Measurements from ENCODE around the gene ZSWIM3. TPM values are rescaled to one million over a fixed set of nuclear protein-coding genes. Genes with fewer than 3 reads are reported as not detected.

Gene ZSWIM3
- total and polyA plus RNA-seq, 11 donors, result 1.3 to 3.1 (median 2.1) TPM

GRCh38 chr20:45840700-45841198, 16.7 kb upstream of the ZSWIM3 start:
- WGBS, 4 donors, result 90 to 94% (median 92%) methylated on average over 15 to 25 of the region's 25 CpGs
- no peaks in the 10 kb centered on the region for H3K27me3 ChIP-seq
- H3K9me3 ChIP-seq, result no peaks in the 10 kb centered on the region
- peaks cover 0 to 42% (median 30%) of the 10 kb centered on the region in 12 donors for H3K4me1 ChIP-seq
- no peak overlapping the region for H3K4me3 ChIP-seq
- ATAC-seq (peak in 1 of 4 donors; percentile 24), DNase-seq (no peak)
- H3K36me3 ChIP-seq, result peaks cover 0 to 92% (median 72%) of the 10 kb centered on the region in 9 donors
- TF ChIP-seq POLR2A (IDR thresholded peaks at IDR 0.05), result no peak
- TF ChIP-seq, protein P1, sequence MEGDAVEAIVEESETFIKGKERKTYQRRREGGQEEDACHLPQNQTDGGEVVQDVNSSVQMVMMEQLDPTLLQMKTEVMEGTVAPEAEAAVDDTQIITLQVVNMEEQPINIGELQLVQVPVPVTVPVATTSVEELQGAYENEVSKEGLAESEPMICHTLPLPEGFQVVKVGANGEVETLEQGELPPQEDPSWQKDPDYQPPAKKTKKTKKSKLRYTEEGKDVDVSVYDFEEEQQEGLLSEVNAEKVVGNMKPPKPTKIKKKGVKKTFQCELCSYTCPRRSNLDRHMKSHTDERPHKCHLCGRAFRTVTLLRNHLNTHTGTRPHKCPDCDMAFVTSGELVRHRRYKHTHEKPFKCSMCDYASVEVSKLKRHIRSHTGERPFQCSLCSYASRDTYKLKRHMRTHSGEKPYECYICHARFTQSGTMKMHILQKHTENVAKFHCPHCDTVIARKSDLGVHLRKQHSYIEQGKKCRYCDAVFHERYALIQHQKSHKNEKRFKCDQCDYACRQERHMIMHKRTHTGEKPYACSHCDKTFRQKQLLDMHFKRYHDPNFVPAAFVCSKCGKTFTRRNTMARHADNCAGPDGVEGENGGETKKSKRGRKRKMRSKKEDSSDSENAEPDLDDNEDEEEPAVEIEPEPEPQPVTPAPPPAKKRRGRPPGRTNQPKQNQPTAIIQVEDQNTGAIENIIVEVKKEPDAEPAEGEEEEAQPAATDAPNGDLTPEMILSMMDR (IDR thresholded peaks at IDR 0.05), result no peak
- intact Hi-C loops (cut with DNase I), result no loop called here
- H3K27ac ChIP-seq, result peak overlapping the region in 2 of 12 donors; percentile 11 to 66

GRCh38 chr20:45841407-45842129, 15.8 kb upstream of the ZSWIM3 start:
- TF ChIP-seq, protein P1 (IDR thresholded peaks at IDR 0.05), result no peak
- no peak for TF ChIP-seq POLR2A (IDR thresholded peaks at IDR 0.05)
- 81 to 95% (median 91%) methylated on average over 9 to 10 of the region's 10 CpGs for WGBS, 4 donors
- Histone ChIP-seq H3K4me3 (no peak overlapping the region), H3K4me1 (peaks cover 0 to 37% (median 25%) of the 10 kb centered on the region in 12 donors), H3K27me3 (no peaks in the 10 kb centered on the region), H3K9me3 (no peaks in the 10 kb centered on the region), H3K36me3 (peaks cover 0 to 100% (median 80%) of the 10 kb centered on the region in 9 donors), H3K27ac (peak overlapping the region in 7 of 12 donors; percentile 11 to 66 (median 38))
- ATAC-seq (peak in 3 of 4 donors; percentile 3 to 14 (median 8)), DNase-seq (no peak)
- intact Hi-C loops (cut with DNase I), result no loop called here

- peak overlapping the region in 9 of 12 donors; percentile 11 to 66 (median 29) for H3K27ac ChIP-seq
- intact Hi-C loops (cut with DNase I), result no loop called here
- H3K9me3 ChIP-seq, result no peaks in the 10 kb centered on the region
- ATAC-seq, result peak in 3 of 4 donors; percentile 14 to 35 (median 15)
- H3K4me1 ChIP-seq, result peaks cover 0 to 31% (median 19%) of the 10 kb centered on the region in 12 donors
- 45 to 66% (median 59%) methylated on average over 5 of the region's 5 CpGs for WGBS, 4 donors
- H3K4me3 ChIP-seq, result no peak overlapping the region
- TF ChIP-seq, protein P1 (IDR thresholded peaks at IDR 0.05), result no peak
- TF ChIP-seq POLR2A (IDR thresholded peaks at IDR 0.05), result no peak
- H3K27me3 ChIP-seq, result no peaks in the 10 kb centered on the region
- no peak for DNase-seq
- peaks cover 0 to 100% (median 84%) of the 10 kb centered on the region in 9 donors for H3K36me3 ChIP-seq
These were observed 15.1 kb upstream of the ZSWIM3 start for GRCh38 chr20:45842169-45842812.

GRCh38 chr20:45843506-45843905, 13.9 kb upstream of the ZSWIM3 start:
- ATAC-seq (peak in 1 of 4 donors; percentile 5), DNase-seq (no peak)
- H3K27me3 ChIP-seq, result no peaks in the 10 kb centered on the region
- H3K27ac ChIP-seq, result peak overlapping the region in 2 of 12 donors; percentile 6 to 66
- intact Hi-C loops (cut with DNase I), result no loop called here
- TF ChIP-seq, protein P1 (IDR thresholded peaks at IDR 0.05), result no peak
- TF ChIP-seq POLR2A (IDR thresholded peaks at IDR 0.05), result no peak
- 92 to 94% (median 92%) methylated on average over 12 to 14 of the region's 14 CpGs for WGBS, 4 donors
- peaks cover 0 to 31% (median 17%) of the 10 kb centered on the region in 12 donors for H3K4me1 ChIP-seq
- no peak overlapping the region for H3K4me3 ChIP-seq
- H3K36me3 ChIP-seq, result peaks cover 0 to 100% (median 89%) of the 10 kb centered on the region in 9 donors
- no peaks in the 10 kb centered on the region for H3K9me3 ChIP-seq
